ENCODE results near the gene SMLR1. TPM values are rescaled to one million over a fixed set of nuclear protein-coding genes. Genes with fewer than 3 reads are reported as not detected.

SMLR1 gene
- total and polyA plus RNA-seq, 12 donors: not detected

GRCh38 chr6:130836055-130836640 lies 8.9 kb downstream of the SMLR1 start:
- 78 to 80% methylated on average over 3 of the region's 3 CpGs for WGBS, 2 donors
- H3K36me3 ChIP-seq: peaks cover 0 to 30% (median 6%) of the 10 kb centered on the region in 9 donors
- ATAC-seq (no peak), DNase-seq (no peak)
- intact Hi-C loops (cut with DNase I): no loop called here
- H3K27me3 ChIP-seq: no peaks in the 10 kb centered on the region
- no peak overlapping the region for H3K27ac ChIP-seq
- H3K4me3 ChIP-seq: no peak overlapping the region
- no peaks in the 10 kb centered on the region for H3K4me1 ChIP-seq
- no peak for TF ChIP-seq CTCF (IDR thresholded peaks at IDR 0.05)
- H3K9me3 ChIP-seq: no peaks in the 10 kb centered on the region

GRCh38 chr6:130837067-130837466 lies 9.9 kb downstream of the SMLR1 start:
- Histone ChIP-seq H3K4me3 (no peak overlapping the region), H3K9me3 (no peaks in the 10 kb centered on the region), H3K36me3 (peaks cover 0 to 38% (median 6%) of the 10 kb centered on the region in 9 donors), H3K27ac (no peak overlapping the region), H3K4me1 (no peaks in the 10 kb centered on the region), H3K27me3 (no peaks in the 10 kb centered on the region)
- DNase-seq (no peak), ATAC-seq (no peak)
- TF ChIP-seq CTCF (IDR thresholded peaks at IDR 0.05): no peak
- intact Hi-C loops (cut with DNase I): no loop called here

- intact Hi-C loops (cut with DNase I): no loop called here
- Histone ChIP-seq H3K9me3 (no peaks in the 10 kb centered on the region), H3K4me1 (no peaks in the 10 kb centered on the region), H3K4me3 (no peak overlapping the region), H3K27ac (no peak overlapping the region), H3K27me3 (no peaks in the 10 kb centered on the region), H3K36me3 (peaks cover 0 to 40% (median 6%) of the 10 kb centered on the region in 9 donors)
- no peak for ATAC-seq
- no peak for DNase-seq
- no peak for TF ChIP-seq CTCF (IDR thresholded peaks at IDR 0.05)
- 84 to 88% methylated on average over 6 of the region's 6 CpGs for WGBS, 2 donors
Measured at GRCh38 chr6:130838250-130838860, 11.1 kb downstream of the SMLR1 start.

- no peak for DNase-seq
- no peak overlapping the region for H3K27ac ChIP-seq
- 66 to 72% methylated on average over 5 of the region's 5 CpGs for WGBS, 2 donors
- intact Hi-C loops (cut with DNase I): no loop called here
- no peaks in the 10 kb centered on the region for H3K9me3 ChIP-seq
- no peaks in the 10 kb centered on the region for H3K27me3 ChIP-seq
- peaks cover 0 to 40% (median 6%) of the 10 kb centered on the region in 9 donors for H3K36me3 ChIP-seq
- no peak for TF ChIP-seq CTCF (IDR thresholded peaks at IDR 0.05)
- H3K4me1 ChIP-seq: no peaks in the 10 kb centered on the region
- no peak overlapping the region for H3K4me3 ChIP-seq
- no peak for ATAC-seq
Measured at GRCh38 chr6:130838951-130839350, 11.7 kb downstream of the SMLR1 start.
